IMR-90 (cell line): ENCODE results near the gene THSD7B. TPM values are rescaled to one million over a fixed set of nuclear protein-coding genes. Genes with fewer than 3 reads are reported as not detected.

Experiments
- ATAC-seq: fragments of 200-7000 bp; cut with Tn5 transposase; 2 replicates; pipeline ENCODE4 v1.9.1; 2020; ENCODE audit warnings: low read depth, mild to moderate bottlenecking, moderate library complexity
- BruUV-seq: library from RNA; stranded (reverse); fragments of 400-500 nt; replicated peaks from 2 replicates; lab custom pipeline; 2021; lab: Mats Ljungman, UMichigan
- CTCF ChIA-PET: fragments of 300-600 bp; formaldehyde crosslinking; extraction: SDS; loops from one replicate; lab custom pipeline; 2021; ENCODE audit warnings: antibody characterized with exemption; lab: Yijun Ruan, JAX
- POLR2A ChIA-PET: fragments of 300-600 bp; sonication (Branson Sonifier 250); formaldehyde crosslinking; loops from one replicate; lab custom pipeline; 2022; ENCODE audit warnings: antibody characterized with exemption; ENCODE audit not compliant: unreplicated experiment; lab: Charles Lee
- DNase-seq: peaks from one replicate; pipeline ENCODE4 v3.0.0; 2013
- H2AFZ ChIP-seq: replicated peaks from 2 replicates; pipeline ENCODE3; 2013; ENCODE audit warnings: low read length, mild to moderate bottlenecking; ENCODE audit not compliant: poor library complexity
- H2AK5ac ChIP-seq: 2 replicates; pipeline ENCODE4 v1.6.1; 2013; ENCODE audit warnings: low read depth, low read length, inconsistent platforms
- H2AK9ac ChIP-seq: replicated peaks from 2 replicates; pipeline ENCODE3; 2013; ENCODE audit warnings: mild to moderate bottlenecking, low read depth, low read length, moderate library complexity; ENCODE audit not compliant: poor library complexity
- H2BK120ac ChIP-seq: 2 replicates; pipeline ENCODE4 v1.6.1; 2013; ENCODE audit warnings: low read depth, low read length, inconsistent platforms
- H2BK15ac ChIP-seq: 3 replicates; pipeline ENCODE4 v1.6.1; 2013; ENCODE audit warnings: low read depth, low read length, inconsistent platforms
- H2BK20ac ChIP-seq: 2 replicates; pipeline ENCODE4 v1.6.1; 2013; ENCODE audit warnings: low read depth, mild to moderate bottlenecking, inconsistent platforms, low read length, moderate library complexity
- H2BK5ac ChIP-seq: 2 replicates; pipeline ENCODE4 v1.6.1; 2013; ENCODE audit warnings: mild to moderate bottlenecking, low read depth, low read length, inconsistent platforms; ENCODE audit not compliant: poor library complexity, severe bottlenecking
- H3K14ac ChIP-seq: replicated peaks from 2 replicates; pipeline ENCODE4 v1.6.1; 2013; ENCODE audit warnings: low read depth, low read length, inconsistent platforms
- H3K18ac ChIP-seq: 2 replicates; pipeline ENCODE4 v1.6.1; 2013; ENCODE audit warnings: low read depth, low read length, control low read depth
- H3K23ac ChIP-seq: 2 replicates; pipeline ENCODE4 v1.6.1; 2013; ENCODE audit warnings: low read depth, low read length, inconsistent platforms
- H3K27ac ChIP-seq: 2 replicates; pipeline ENCODE4 v1.5.1; 2013; ENCODE audit warnings: mild to moderate bottlenecking, control low read depth, low read length; ENCODE audit not compliant: insufficient read depth
- H3K27me3 ChIP-seq: 2 replicates; pipeline ENCODE4 v1.6.1; 2013; ENCODE audit warnings: low read length; ENCODE audit not compliant: control insufficient read depth, insufficient read depth
- H3K36me3 ChIP-seq: 2 replicates; pipeline ENCODE4 v1.6.1; 2013; ENCODE audit warnings: low read length, mixed read lengths; ENCODE audit not compliant: control insufficient read depth, insufficient read depth
- H3K4ac ChIP-seq: 2 replicates; pipeline ENCODE4 v1.6.1; 2013; ENCODE audit warnings: low read depth, low read length, inconsistent platforms
- H3K4me1 ChIP-seq: 2 replicates; pipeline ENCODE4 v1.6.1; 2013; ENCODE audit warnings: low read length, mixed read lengths; ENCODE audit not compliant: control insufficient read depth, insufficient read depth
- H3K4me2 ChIP-seq: 2 replicates; pipeline ENCODE4 v1.6.1; 2013; ENCODE audit warnings: low read depth, mild to moderate bottlenecking, control low read depth, low read length, moderate library complexity
- H3K4me3 ChIP-seq: 2 replicates; pipeline ENCODE4 v1.5.1; 2013; ENCODE audit warnings: low read depth, mild to moderate bottlenecking, control low read depth, low read length, moderate library complexity; ENCODE audit not compliant: insufficient read depth
- H3K56ac ChIP-seq: 2 replicates; pipeline ENCODE4 v1.6.1; 2013; ENCODE audit warnings: low read length, inconsistent platforms; ENCODE audit not compliant: insufficient read depth; ENCODE audit errors: extremely low read depth
- H3K79me1 ChIP-seq, 2 experiments: 2 replicates each; pipeline ENCODE4 v1.6.1; 2013; ENCODE audit warnings: low read length in 2 of 2, inconsistent platforms in 1 of 2, low read depth in 1 of 2
- H3K9ac ChIP-seq: 2 replicates; pipeline ENCODE4 v1.6.1; 2013; ENCODE audit warnings: low read depth, low read length, control low read depth
- H3K9me1 ChIP-seq: 2 replicates; pipeline ENCODE4 v1.6.1; 2013; ENCODE audit warnings: low read length, inconsistent platforms; ENCODE audit not compliant: insufficient read depth
- H3K9me3 ChIP-seq: 2 replicates; pipeline ENCODE4 v1.6.1; 2013; ENCODE audit warnings: low read length; ENCODE audit not compliant: control insufficient read depth, insufficient read depth
- H4K20me1 ChIP-seq: 2 replicates; pipeline ENCODE4 v1.6.1; 2013; ENCODE audit warnings: low read length, inconsistent platforms; ENCODE audit not compliant: insufficient read depth
- H4K5ac ChIP-seq: 2 replicates; pipeline ENCODE4 v1.6.1; 2013; ENCODE audit warnings: mild to moderate bottlenecking, low read depth, low read length, control low read depth
- H4K8ac ChIP-seq, 2 experiments: 2 replicates each; pipeline ENCODE4 v1.6.1; 2013; ENCODE audit warnings: low read depth in 2 of 2, low read length in 2 of 2, control low read depth in 1 of 2, inconsistent platforms in 1 of 2
- H4K91ac ChIP-seq: 2 replicates; pipeline ENCODE4 v1.6.1; 2013; ENCODE audit warnings: low read depth, low read length, inconsistent platforms; ENCODE audit not compliant: insufficient read depth
- CEBPB ChIP-seq: IDR thresholded peaks from 2 replicates; pipeline ENCODE4 v1.6.1; 2012; ENCODE audit warnings: low read depth, low read length, improper control_type of control experiment
- CHD1 ChIP-seq: IDR thresholded peaks from 2 replicates; pipeline ENCODE4 v1.6.1; 2012; ENCODE audit warnings: low read depth, low read length, improper control_type of control experiment
- CTCF ChIP-seq: conservative IDR thresholded peaks from 2 replicates; pipeline ENCODE4 v1.5.1; 2012; ENCODE audit warnings: mild to moderate bottlenecking, low read depth, low read length, improper control_type of control experiment
- FOS ChIP-seq: fragments of 150-350 bp; IDR thresholded peaks from 2 replicates; pipeline ENCODE4 v1.6.1; 2016; ENCODE audit warnings: low read depth, low read length
- MAFK ChIP-seq: IDR thresholded peaks from 2 replicates; pipeline ENCODE4 v1.6.1; 2012; ENCODE audit warnings: low read depth, low read length, improper control_type of control experiment
- MAZ ChIP-seq: IDR thresholded peaks from 2 replicates; pipeline ENCODE4 v1.6.1; 2012; ENCODE audit warnings: low read depth, mild to moderate bottlenecking, low read length, improper control_type of control experiment, moderate library complexity, borderline replicate concordance
- MXI1 ChIP-seq: IDR thresholded peaks from 2 replicates; pipeline ENCODE4 v1.6.1; 2012; ENCODE audit warnings: low read depth, mild to moderate bottlenecking, low read length, moderate library complexity, borderline replicate concordance
- NFE2L2 ChIP-seq: fragments of 150-350 bp; IDR thresholded peaks from 2 replicates; pipeline ENCODE4 v1.6.1; 2016; ENCODE audit warnings: low read depth, mild to moderate bottlenecking, low read length
- POLR2A ChIP-seq: IDR thresholded peaks from 2 replicates; pipeline ENCODE4 v1.6.1; 2012; ENCODE audit warnings: mild to moderate bottlenecking, low read depth, low read length
- RAD21 ChIP-seq: IDR thresholded peaks from 2 replicates; pipeline ENCODE4 v1.6.1; 2012; ENCODE audit warnings: low read length, improper control_type of control experiment
- SMC3 ChIP-seq: fragments of 150-350 bp; IDR thresholded peaks from 2 replicates; pipeline ENCODE4 v1.6.1; 2016; ENCODE audit warnings: low read depth, mild to moderate bottlenecking, antibody characterized with exemption, low read length, moderate library complexity
- WGBS, 2 experiments: methylation state at CpG; one replicate each; pipeline versions ENCODE4 v1.1.5 to v1.1.7; 2013; ENCODE audit warnings: missing lambda C conversion rate in 2 of 2; ENCODE audit not compliant: insufficient read length in 1 of 2; ENCODE audit errors: extremely low coverage in 2 of 2; 5-methylcytosine and 5-hydroxymethylcytosine counted together
- dilution Hi-C: fragments of 300-500 bp; cut with HindIII; formaldehyde crosslinking; loops from one replicate; pipeline ENCODE4 v1.14.3; 2018; ENCODE audit warnings: low sequenced_read_pairs; ENCODE audit not compliant: unreplicated experiment
- in situ Hi-C: fragments of 300-500 bp; cut with MboI; formaldehyde crosslinking; loops from 3 replicates; pipeline ENCODE4 v1.14.3; 2019; ENCODE audit warnings: low sequenced_read_pairs, inconsistent platforms, mixed read lengths
- intact Hi-C: fragments of 100-400 bp; cut with micrococcal nuclease; formaldehyde crosslinking; loops from 2 replicates; pipeline ENCODE4 v1.10.0; 2022
- polyA plus RNA-seq, 3 experiments: library from polyadenylated mRNA; depleted of rRNA; stranded (reverse); fragments of >200 nt; gene quantifications; 2 replicates each; pipeline ENCODE4 v1.2.3, GENCODE V29; 2012; ENCODE audit warnings: low replicate concordance in 1 of 3
- total RNA-seq: library from RNA; depleted of rRNA; stranded (reverse); fragments of >200 nt; gene quantifications from 2 replicates; pipeline ENCODE4 v1.2.3, GENCODE V29; 2012
- TF ChIP-seq, protein P1 (sequence below): fragments of 150-350 bp; IDR thresholded peaks from 2 replicates; pipeline ENCODE4 v1.6.1; 2017; ENCODE audit warnings: mild to moderate bottlenecking, antibody characterized with exemption, low read length, low read depth

THSD7B gene
- total and polyA plus RNA-seq, 2 of the 4 experiments (the other 2 are of a cell fraction): not detected

DNA sequence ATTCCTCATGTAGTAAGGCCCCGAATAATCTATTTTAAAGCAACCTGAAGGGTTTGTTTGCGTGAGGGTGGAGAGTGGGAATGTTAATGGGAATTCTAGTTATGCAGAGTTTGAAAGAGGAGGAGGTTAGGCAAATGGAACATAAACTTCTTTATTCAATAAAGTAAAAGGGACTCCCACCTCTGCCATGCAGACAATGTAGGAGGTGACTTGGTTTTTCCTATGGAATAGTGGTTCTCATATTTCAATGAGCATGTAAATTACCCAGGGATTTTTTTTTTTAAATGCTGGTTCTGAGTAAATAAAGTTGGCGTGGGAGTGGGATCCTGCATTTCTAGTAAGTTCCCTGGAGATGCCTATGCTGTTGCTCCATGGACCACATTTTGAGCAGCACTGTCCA lies 367.9 kb downstream of the THSD7B start:
- peaks cover 9% of the 10 kb centered on the region; the same call in 1 of the 2 replicates for H3K9me3 ChIP-seq
- H3K4me1 ChIP-seq: no peaks in the 10 kb centered on the region
- H3K27me3 ChIP-seq: no peaks in the 10 kb centered on the region
- no peaks in the 10 kb centered on the region for H3K36me3 ChIP-seq
- ATAC-seq (no peak), DNase-seq (no peak)
- no peaks in the 10 kb centered on the region for H3K9me1 ChIP-seq
- H3K23ac ChIP-seq: no peak overlapping the region
- H2AK9ac ChIP-seq: no peak overlapping the region
- BruUV-seq: no TSS peak
- H4K91ac ChIP-seq: no peak overlapping the region
- no peak overlapping the region for H4K5ac ChIP-seq
- no peak overlapping the region for H2BK20ac ChIP-seq
- no peak overlapping the region for H2BK120ac ChIP-seq
- H4K8ac ChIP-seq: no peak overlapping the region
- no peak overlapping the region for H3K4me3 ChIP-seq
- H3K9ac ChIP-seq: no peak overlapping the region
- no peak overlapping the region for H3K4me2 ChIP-seq
- H2AK5ac ChIP-seq: no peak overlapping the region
- H2BK5ac ChIP-seq: no peak overlapping the region
- H2BK15ac ChIP-seq: no peak overlapping the region
- intact Hi-C loops (no loop called here), in situ Hi-C loops (no loop called here), dilution Hi-C loops (no loop called here)
- H3K56ac ChIP-seq: no peak overlapping the region
- CTCF ChIA-PET: no interaction called here
- no peaks in the 10 kb centered on the region for H4K20me1 ChIP-seq
- WGBS, 2 experiments: 100% methylated on average over 1 of the region's 3 CpGs; no CpG with 5 or more reads in 1 of the 2 experiments
- POLR2A ChIA-PET: no interaction called here
- no peak overlapping the region for H3K18ac ChIP-seq
- TF ChIP-seq POLR2A: no peak
- no peak for TF ChIP-seq CHD1
- TF ChIP-seq NFE2L2: no peak
- TF ChIP-seq CTCF: no peak
- no peak for TF ChIP-seq CEBPB
- no peak for TF ChIP-seq MXI1
- no peak for TF ChIP-seq MAZ
- TF ChIP-seq, protein P1, sequence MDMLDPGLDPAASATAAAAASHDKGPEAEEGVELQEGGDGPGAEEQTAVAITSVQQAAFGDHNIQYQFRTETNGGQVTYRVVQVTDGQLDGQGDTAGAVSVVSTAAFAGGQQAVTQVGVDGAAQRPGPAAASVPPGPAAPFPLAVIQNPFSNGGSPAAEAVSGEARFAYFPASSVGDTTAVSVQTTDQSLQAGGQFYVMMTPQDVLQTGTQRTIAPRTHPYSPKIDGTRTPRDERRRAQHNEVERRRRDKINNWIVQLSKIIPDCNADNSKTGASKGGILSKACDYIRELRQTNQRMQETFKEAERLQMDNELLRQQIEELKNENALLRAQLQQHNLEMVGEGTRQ: no peak
- no peak for TF ChIP-seq FOS
- no peak for TF ChIP-seq MAFK
- no peak for TF ChIP-seq RAD21
- TF ChIP-seq SMC3: no peak
- no peak overlapping the region for H3K4ac ChIP-seq
- no peaks in the 10 kb centered on the region for H3K79me1 ChIP-seq
- H3K27ac ChIP-seq: no peak overlapping the region
- no peak overlapping the region for H2AFZ ChIP-seq
- H3K14ac ChIP-seq: no peak overlapping the region
